ENCODE data around the gene CAMKK2. TPM values are rescaled to one million over a fixed set of nuclear protein-coding genes. Genes with fewer than 3 reads are reported as not detected.
A peak's percentile ranks its signal among the peaks of the same experiment; 100 is the strongest.
"Not testable (repeated sequence)": the region's sequence is repeated elsewhere in the genome, so short reads cannot be mapped to it uniquely, and the experiment has no call there.

Gene CAMKK2
- total and polyA plus RNA-seq, 7 donors: 4.4 to 12.3 (median 8.3) TPM

- DNase-seq (peak in 1 of 2 donors; percentile 39), ATAC-seq (no peak)
- H3K4me3 ChIP-seq: peak overlapping the region; percentile 69
- no peak overlapping the region for H3K27ac ChIP-seq
- H3K4me1 ChIP-seq: no peaks in the 10 kb centered on the region
- intact Hi-C loops (cut with DNase I): no loop called here
- H3K9me3 ChIP-seq: no peaks in the 10 kb centered on the region
- H3K36me3 ChIP-seq (ENCODE audit: insufficient read depth in 1 of 2, low read depth in 1 of 2): no peaks in the 10 kb centered on the region
- WGBS, 3 donors: 70 to 87% (median 76%) methylated on average over 15 of the region's 15 CpGs
- H3K27me3 ChIP-seq (ENCODE audit: insufficient read depth in 3 of 3, low read length in 2 of 3): peaks cover 0 to 24% (median 4%) of the 10 kb centered on the region in 3 donors
- no peak for TF ChIP-seq CTCF (IDR thresholded peaks at IDR 0.05)
Measured at GRCh38 chr12:121209221-121209620, 87.3 kb downstream of the CAMKK2 start.

DNA sequence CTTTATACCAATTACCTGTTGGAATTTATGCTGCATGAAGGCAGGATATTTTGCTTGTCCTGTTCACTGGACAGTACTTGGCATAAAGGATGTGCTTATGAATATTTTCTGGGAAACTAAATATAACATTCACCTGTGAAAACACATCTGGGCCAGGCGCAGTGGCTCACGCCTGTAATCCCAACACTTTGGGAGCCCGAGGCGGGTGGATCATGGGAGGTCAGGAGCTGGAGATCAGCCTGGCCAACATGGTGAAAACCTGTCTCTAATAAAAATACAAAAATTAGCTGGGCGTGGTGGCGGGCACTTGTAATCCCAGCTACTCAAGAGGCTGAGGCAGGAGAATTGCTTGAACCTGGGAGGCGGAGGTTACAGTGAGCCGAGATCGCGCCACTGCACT lies 87.9 kb downstream of the CAMKK2 start:
- H3K27me3 ChIP-seq (ENCODE audit: insufficient read depth in 3 of 3, low read length in 2 of 3): peaks cover 0 to 24% (median 4%) of the 10 kb centered on the region in 3 donors
- H3K36me3 ChIP-seq (ENCODE audit: insufficient read depth in 1 of 2, low read depth in 1 of 2); H3K27ac ChIP-seq; H3K4me3 ChIP-seq; ATAC-seq; H3K4me1 ChIP-seq; H3K9me3 ChIP-seq; DNase-seq; intact Hi-C loops (cut with DNase I): not testable (repeated sequence)
- WGBS, 3 donors: 82 to 87% (median 86%) methylated on average over 10 of the region's 10 CpGs

DNA sequence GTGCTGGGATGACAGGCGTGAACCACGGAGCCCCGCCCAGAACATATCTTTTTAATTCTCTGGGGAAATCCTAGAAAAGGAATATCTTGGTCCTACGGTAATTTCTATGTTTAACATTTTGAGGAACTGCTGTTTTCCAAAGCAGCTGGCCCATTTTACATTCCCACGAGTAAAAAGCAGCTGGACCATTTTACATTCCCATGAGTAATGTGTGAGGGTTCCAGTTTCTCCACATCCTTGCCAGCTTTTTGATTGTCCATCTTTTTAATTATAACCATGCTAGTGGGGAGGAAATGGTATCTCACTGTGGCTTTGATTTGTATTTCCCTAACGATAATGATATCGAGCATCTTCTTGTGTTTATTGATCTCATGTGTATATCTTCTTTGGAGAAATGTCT lies 91.0 kb downstream of the CAMKK2 start:
- Histone ChIP-seq H3K36me3 (ENCODE audit: insufficient read depth in 1 of 2, low read depth in 1 of 2) (no peaks in the 10 kb centered on the region), H3K27ac (no peak overlapping the region), H3K4me3 (no peak overlapping the region), H3K9me3 (no peaks in the 10 kb centered on the region), H3K4me1 (no peaks in the 10 kb centered on the region), H3K27me3 (ENCODE audit: insufficient read depth in 3 of 3, low read length in 2 of 3) (peaks cover 0 to 9% (median 0%) of the 10 kb centered on the region in 3 donors)
- no peak for TF ChIP-seq CTCF (IDR thresholded peaks at IDR 0.05)
- WGBS, 3 donors: 53 to 60% (median 56%) methylated on average over 7 of the region's 7 CpGs
- DNase-seq: no peak
- ATAC-seq: no peak
- intact Hi-C loops (cut with DNase I): no loop called here

- H3K4me3 ChIP-seq: no peak overlapping the region
- DNase-seq (no peak), ATAC-seq (no peak)
- H3K27me3 ChIP-seq (ENCODE audit: insufficient read depth in 3 of 3, low read length in 2 of 3): no peaks in the 10 kb centered on the region
- no peaks in the 10 kb centered on the region for H3K36me3 ChIP-seq (ENCODE audit: insufficient read depth in 1 of 2, low read depth in 1 of 2)
- no peak for TF ChIP-seq CTCF (IDR thresholded peaks at IDR 0.05)
- 71 to 83% (median 76%) methylated on average over 11 of the region's 11 CpGs for WGBS, 3 donors
- no peak overlapping the region for H3K27ac ChIP-seq
- no peaks in the 10 kb centered on the region for H3K9me3 ChIP-seq
- no peaks in the 10 kb centered on the region for H3K4me1 ChIP-seq
- intact Hi-C loops (cut with DNase I): no loop called here
Measured at GRCh38 chr12:121203482-121203881, 93.0 kb downstream of the CAMKK2 start.

DNA sequence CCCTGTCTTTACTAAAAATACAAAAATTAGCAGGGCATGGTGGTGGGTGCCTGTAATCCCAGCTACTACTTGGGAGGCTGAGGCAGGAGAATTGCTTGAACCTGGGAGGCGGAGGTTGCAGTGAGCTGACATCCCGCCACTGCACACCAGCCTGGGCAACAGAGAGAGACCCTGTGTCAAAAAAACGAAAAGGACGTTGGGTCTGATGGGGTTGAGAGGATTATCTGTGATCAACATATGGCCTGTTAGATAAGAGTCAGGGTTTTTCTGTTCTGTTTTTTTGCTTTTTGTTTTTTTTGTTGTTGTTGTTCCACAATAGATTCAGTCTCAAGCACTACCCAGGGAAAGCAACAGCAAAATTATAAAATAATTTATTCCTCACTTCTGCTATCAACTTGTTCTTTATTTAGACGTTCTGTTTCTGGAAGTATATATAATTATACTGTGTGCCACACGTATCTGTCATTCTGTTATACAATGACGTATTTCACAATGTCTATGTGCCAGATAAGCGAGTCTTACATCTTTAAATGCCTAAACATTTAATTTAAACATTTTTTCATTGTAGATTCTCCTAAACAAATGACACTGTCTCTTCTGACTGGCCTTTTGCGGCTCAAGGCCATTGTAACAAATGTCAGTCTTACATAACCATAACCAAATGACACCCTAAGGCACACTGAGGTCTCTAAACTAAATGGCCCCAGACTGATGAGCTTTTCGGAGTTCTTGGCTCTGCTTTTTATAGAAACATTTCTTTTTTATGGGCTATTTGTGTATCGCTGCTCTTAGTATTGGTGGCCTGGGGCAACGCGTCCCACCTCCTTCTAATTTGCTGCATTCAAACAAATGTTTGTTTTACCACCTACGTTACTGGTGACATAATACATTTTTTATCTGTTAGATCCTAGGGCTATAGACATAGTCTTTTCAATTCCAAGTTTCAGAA lies 93.8 kb downstream of the CAMKK2 start:
- Histone ChIP-seq H3K27ac (no peak overlapping the region), H3K4me3 (no peak overlapping the region), H3K27me3 (ENCODE audit: insufficient read depth in 3 of 3, low read length in 2 of 3) (no peaks in the 10 kb centered on the region), H3K4me1 (no peaks in the 10 kb centered on the region), H3K9me3 (no peaks in the 10 kb centered on the region), H3K36me3 (ENCODE audit: insufficient read depth in 1 of 2, low read depth in 1 of 2) (no peaks in the 10 kb centered on the region)
- TF ChIP-seq CTCF (IDR thresholded peaks at IDR 0.05): no peak
- DNase-seq (no peak), ATAC-seq (no peak)
- intact Hi-C loops (cut with DNase I): no loop called here
- 77 to 84% (median 78%) methylated on average over 14 of the region's 14 CpGs for WGBS, 3 donors

- ATAC-seq; H3K4me3 ChIP-seq; H3K4me1 ChIP-seq; H3K9me3 ChIP-seq; H3K36me3 ChIP-seq (ENCODE audit: insufficient read depth in 1 of 2, low read depth in 1 of 2); H3K27ac ChIP-seq; DNase-seq; H3K27me3 ChIP-seq (ENCODE audit: insufficient read depth in 3 of 3, low read length in 2 of 3); intact Hi-C loops (cut with DNase I): not testable (repeated sequence)
- 95 to 98% (median 97%) methylated on average over 6 of the region's 6 CpGs for WGBS, 3 donors
Measured at GRCh38 chr12:121201140-121201539, 95.4 kb downstream of the CAMKK2 start.

All from psoas muscle (tissue), 8 donors.